Measurements from ENCODE around the gene MICA. TPM values are rescaled to one million over a fixed set of nuclear protein-coding genes. Genes with fewer than 3 reads are reported as not detected.

The MICA gene
- polyA plus RNA-seq, 3 donors, result 5.6 to 16.5 (median 6.9) TPM

- Mint-ChIP-seq H3K27me3 (ENCODE audit: low read depth in 3 of 3) (peaks cover 16 to 50% (median 19%) of the 10 kb centered on the region in 3 donors), H3K4me3 (no peak overlapping the region), H3K9me3 (peaks cover 6 to 20% (median 14%) of the 10 kb centered on the region in 7 donors), H3K36me3 (peaks cover 0 to 3% of the 10 kb centered on the region in 2 donors), H3K4me1 (peaks cover 6% of the 10 kb centered on the region), H3K27ac (peak overlapping the region in 1 of 7 donors; percentile 43)
- no peaks in the 10 kb centered on the region for H3K79me2 ChIP-seq (ENCODE audit: insufficient read depth, low read length)
- no peak overlapping the region for H3K4me2 ChIP-seq (replicated peaks; ENCODE audit: extremely low read depth, low read length, poor library complexity, severe bottlenecking)
- peaks cover 0 to 3% of the 10 kb centered on the region in 2 donors for H3K9me3 ChIP-seq (replicated peaks in 1 of 2; ENCODE audit: control insufficient read depth in 1 of 2, insufficient read depth in 1 of 2, low read length in 2 of 2)
- H3K36me3 ChIP-seq (replicated peaks in 1 of 2; ENCODE audit: control insufficient read depth in 1 of 2, insufficient read depth in 2 of 2, low read length in 2 of 2), result no peaks in the 10 kb centered on the region
- TF ChIP-seq CTCF (IDR thresholded peaks at IDR 0.05), result no peak
- H2AFZ ChIP-seq (ENCODE audit: insufficient read depth, low read depth, low read length, poor library complexity, severe bottlenecking), result no peak overlapping the region
- no peak for DNase-seq
- H3K4me1 ChIP-seq (ENCODE audit: control insufficient read depth in 1 of 2, insufficient read depth in 2 of 2, low read length in 2 of 2), result no peaks in the 10 kb centered on the region
- H3K27me3 ChIP-seq (ENCODE audit: control insufficient read depth in 2 of 2, insufficient read depth in 2 of 2, low read length in 2 of 2), result peaks cover 4 to 32% of the 10 kb centered on the region in 2 donors
- no peak overlapping the region for H3K9ac ChIP-seq (ENCODE audit: insufficient read depth, low read length, poor library complexity, severe bottlenecking)
- intact Hi-C loops (cut with micrococcal nuclease), result no loop called here
- H3K4me3 ChIP-seq (replicated peaks in 1 of 3; ENCODE audit: low read depth in 2 of 3, low read length in 3 of 3), result no peak overlapping the region
- 56% methylated on average over 1 of the region's 2 CpGs for WGBS (ENCODE audit: insufficient coverage)
- no peaks in the 10 kb centered on the region for H4K20me1 ChIP-seq (ENCODE audit: insufficient read depth, low read length)
- no peak overlapping the region for H3K27ac ChIP-seq (ENCODE audit: low read depth in 1 of 2, low read length in 2 of 2)
Measured at GRCh38 chr6:31438222-31438621, 34.8 kb downstream of the MICA start.

GRCh38 chr6:31438677-31439076 lies 35.3 kb downstream of the MICA start:
- DNase-seq, result no peak
- no peak overlapping the region for H3K27ac ChIP-seq (ENCODE audit: low read depth in 1 of 2, low read length in 2 of 2)
- Mint-ChIP-seq H3K36me3 (peaks cover 0 to 3% of the 10 kb centered on the region in 2 donors), H3K4me1 (peaks cover 6% of the 10 kb centered on the region), H3K9me3 (peaks cover 6 to 20% (median 14%) of the 10 kb centered on the region in 7 donors), H3K27me3 (ENCODE audit: low read depth in 3 of 3) (peaks cover 16 to 50% (median 19%) of the 10 kb centered on the region in 3 donors), H3K4me3 (no peak overlapping the region), H3K27ac (peak overlapping the region in 1 of 7 donors; percentile 43)
- H3K4me1 ChIP-seq (ENCODE audit: control insufficient read depth in 1 of 2, insufficient read depth in 2 of 2, low read length in 2 of 2), result no peaks in the 10 kb centered on the region
- no peak overlapping the region for H3K4me2 ChIP-seq (replicated peaks; ENCODE audit: extremely low read depth, low read length, poor library complexity, severe bottlenecking)
- H3K79me2 ChIP-seq (ENCODE audit: insufficient read depth, low read length), result no peaks in the 10 kb centered on the region
- H3K27me3 ChIP-seq (ENCODE audit: control insufficient read depth in 2 of 2, insufficient read depth in 2 of 2, low read length in 2 of 2), result peaks cover 4 to 34% of the 10 kb centered on the region in 2 donors
- no peak overlapping the region for H3K9ac ChIP-seq (ENCODE audit: insufficient read depth, low read length, poor library complexity, severe bottlenecking)
- intact Hi-C loops (cut with micrococcal nuclease), result no loop called here
- H3K4me3 ChIP-seq (replicated peaks in 1 of 3; ENCODE audit: low read depth in 2 of 3, low read length in 3 of 3), result no peak overlapping the region
- 100% methylated on average over 1 of the region's 2 CpGs for WGBS (ENCODE audit: insufficient coverage)
- no peaks in the 10 kb centered on the region for H3K36me3 ChIP-seq (replicated peaks in 1 of 2; ENCODE audit: control insufficient read depth in 1 of 2, insufficient read depth in 2 of 2, low read length in 2 of 2)
- H3K9me3 ChIP-seq (replicated peaks in 1 of 2; ENCODE audit: control insufficient read depth in 1 of 2, insufficient read depth in 1 of 2, low read length in 2 of 2), result peaks cover 0 to 3% of the 10 kb centered on the region in 2 donors
- no peak for TF ChIP-seq CTCF (IDR thresholded peaks at IDR 0.05)
- no peak overlapping the region for H2AFZ ChIP-seq (ENCODE audit: insufficient read depth, low read depth, low read length, poor library complexity, severe bottlenecking)
- H4K20me1 ChIP-seq (ENCODE audit: insufficient read depth, low read length), result no peaks in the 10 kb centered on the region
